Neutrophil (primary cell): ENCODE data around the gene MRPS11.

ENCODE experiments used
- H3K27ac ChIP-seq: fragments of 200-600 bp; sonication (generic); 2 replicates; pipeline ENCODE4 v1.5.1; 2016; ENCODE audit warnings: mild to moderate bottlenecking, moderate library complexity
- H3K27me3 ChIP-seq: fragments of 200-600 bp; sonication (generic); 2 replicates; pipeline ENCODE4 v1.6.0; 2016; ENCODE audit warnings: mild to moderate bottlenecking
- H3K36me3 ChIP-seq: fragments of 200-600 bp; sonication (generic); 2 replicates; pipeline ENCODE4 v1.5.1; 2017
- H3K4me1 ChIP-seq, 2 experiments: fragments of 200-600 bp in 1 of 2; sonication (generic) in 1 of 2; 1 replicate in 1 of 2; 2 replicates in 1 of 2; pipeline versions ENCODE4 v1.5.1 to v1.6.1; 2013 to 2016; ENCODE audit warnings: low read depth in 1 of 2, low read length in 1 of 2, mild to moderate bottlenecking in 1 of 2, moderate library complexity in 1 of 2; ENCODE audit not compliant: control insufficient read depth in 1 of 2, insufficient read depth in 1 of 2
- H3K4me3 ChIP-seq, 2 experiments: fragments of 200-600 bp in 1 of 2; sonication (generic) in 1 of 2; 1 replicate in 1 of 2; 2 replicates in 1 of 2; pipeline ENCODE4 v1.5.1; 2013 to 2016; ENCODE audit warnings: low read depth in 1 of 2, low read length in 1 of 2, mild to moderate bottlenecking in 1 of 2, moderate library complexity in 1 of 2
- H3K9me3 ChIP-seq: fragments of 200-600 bp; sonication (generic); 2 replicates; pipeline ENCODE4 v1.5.1; 2016
- TF ChIP-seq, protein P1 (sequence below): fragments of 200-600 bp; sonication (generic); IDR thresholded peaks from 2 replicates; pipeline ENCODE4 v1.5.1; 2016; ENCODE audit warnings: antibody characterized with exemption

Gene MRPS11

DNA sequence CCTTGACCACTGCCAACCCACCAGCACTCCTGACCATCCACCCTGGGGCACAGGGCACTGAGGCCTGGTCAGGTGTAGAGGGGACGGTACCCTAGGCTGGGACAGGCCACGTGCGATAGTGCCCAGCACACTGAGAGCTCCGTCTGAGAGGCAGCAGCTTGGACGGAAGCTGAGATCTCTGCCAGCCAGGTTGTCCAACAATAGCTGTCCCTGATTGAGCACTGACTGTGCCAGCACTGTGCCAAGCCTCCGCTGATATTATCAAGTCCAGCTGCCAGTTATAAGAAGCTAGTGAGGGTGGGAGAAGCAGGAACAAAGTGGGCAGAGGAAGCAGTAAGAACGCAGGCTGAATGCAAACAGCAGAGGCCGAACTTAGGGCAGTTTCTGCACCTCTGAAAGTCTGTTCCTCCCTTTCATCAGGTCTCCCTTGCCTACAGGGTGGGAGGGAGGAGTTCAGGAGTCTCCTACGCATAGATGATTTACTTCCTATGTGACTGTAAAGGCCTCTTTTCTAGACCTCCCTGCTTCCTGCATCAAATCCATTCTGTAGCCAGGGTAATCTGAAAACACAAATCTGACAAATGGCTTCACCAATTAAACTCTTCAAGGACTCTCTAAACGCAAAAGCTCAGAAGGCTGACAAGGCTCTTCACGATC lies 29.7 kb downstream of the MRPS11 start:
- H3K4me1 ChIP-seq = no peaks in the 10 kb centered on the region
- H3K27ac ChIP-seq = no peak overlapping the region
- H3K27me3 ChIP-seq = no peaks in the 10 kb centered on the region
- no peaks in the 10 kb centered on the region for H3K36me3 ChIP-seq
- no peak overlapping the region for H3K4me3 ChIP-seq
- TF ChIP-seq, protein P1, sequence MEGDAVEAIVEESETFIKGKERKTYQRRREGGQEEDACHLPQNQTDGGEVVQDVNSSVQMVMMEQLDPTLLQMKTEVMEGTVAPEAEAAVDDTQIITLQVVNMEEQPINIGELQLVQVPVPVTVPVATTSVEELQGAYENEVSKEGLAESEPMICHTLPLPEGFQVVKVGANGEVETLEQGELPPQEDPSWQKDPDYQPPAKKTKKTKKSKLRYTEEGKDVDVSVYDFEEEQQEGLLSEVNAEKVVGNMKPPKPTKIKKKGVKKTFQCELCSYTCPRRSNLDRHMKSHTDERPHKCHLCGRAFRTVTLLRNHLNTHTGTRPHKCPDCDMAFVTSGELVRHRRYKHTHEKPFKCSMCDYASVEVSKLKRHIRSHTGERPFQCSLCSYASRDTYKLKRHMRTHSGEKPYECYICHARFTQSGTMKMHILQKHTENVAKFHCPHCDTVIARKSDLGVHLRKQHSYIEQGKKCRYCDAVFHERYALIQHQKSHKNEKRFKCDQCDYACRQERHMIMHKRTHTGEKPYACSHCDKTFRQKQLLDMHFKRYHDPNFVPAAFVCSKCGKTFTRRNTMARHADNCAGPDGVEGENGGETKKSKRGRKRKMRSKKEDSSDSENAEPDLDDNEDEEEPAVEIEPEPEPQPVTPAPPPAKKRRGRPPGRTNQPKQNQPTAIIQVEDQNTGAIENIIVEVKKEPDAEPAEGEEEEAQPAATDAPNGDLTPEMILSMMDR = no peak
- H3K9me3 ChIP-seq = no peaks in the 10 kb centered on the region

DNA sequence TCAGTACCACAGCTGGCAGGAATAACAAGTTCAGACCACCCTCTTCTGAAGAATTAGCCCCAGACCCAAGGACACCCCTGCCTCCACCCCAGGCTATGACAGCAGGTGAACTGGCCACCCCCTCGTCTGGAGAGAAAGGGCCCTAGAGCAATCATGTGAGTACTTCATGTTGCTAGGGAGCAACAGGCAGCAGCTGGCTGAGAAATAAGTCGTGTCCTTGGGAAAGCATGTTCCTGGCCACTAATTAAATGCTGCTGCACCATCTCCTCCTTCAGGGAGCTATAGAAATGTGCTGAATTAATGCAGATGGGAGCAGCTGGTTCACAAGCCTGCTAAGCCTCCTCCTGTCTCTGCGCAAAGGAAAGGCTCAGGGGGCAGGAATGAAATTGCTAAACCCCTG lies 31.5 kb downstream of the MRPS11 start:
- H3K27ac ChIP-seq = no peak overlapping the region
- TF ChIP-seq, protein P1 = no peak
- H3K27me3 ChIP-seq = no peaks in the 10 kb centered on the region
- no peaks in the 10 kb centered on the region for H3K36me3 ChIP-seq
- H3K4me1 ChIP-seq = no peaks in the 10 kb centered on the region
- no peak overlapping the region for H3K4me3 ChIP-seq
- no peaks in the 10 kb centered on the region for H3K9me3 ChIP-seq

DNA sequence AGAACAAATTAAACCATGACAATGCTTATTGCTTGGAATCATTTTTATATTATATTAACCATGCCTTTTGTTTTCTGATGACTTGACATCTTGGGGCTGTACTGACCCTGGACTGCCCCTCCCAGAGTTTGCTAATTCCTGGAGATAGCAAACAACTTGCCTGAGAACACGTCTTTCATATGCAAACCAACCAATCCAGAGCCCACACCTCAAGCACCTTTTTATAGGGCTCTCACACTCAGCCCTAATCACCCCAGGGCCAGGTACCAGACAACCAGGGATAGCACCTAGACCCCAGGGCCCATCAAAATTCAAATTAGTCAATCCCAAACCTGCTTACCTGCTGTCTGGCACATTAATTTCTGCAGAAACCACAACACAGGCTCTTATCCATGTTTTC lies 36.9 kb downstream of the MRPS11 start:
- Histone ChIP-seq H3K4me1 (peaks cover 8 to 11% of the 10 kb centered on the region in 2 experiments), H3K27ac (no peak overlapping the region), H3K36me3 (peaks cover 5% of the 10 kb centered on the region), H3K4me3 (no peak overlapping the region), H3K27me3 (no peaks in the 10 kb centered on the region), H3K9me3 (no peaks in the 10 kb centered on the region)
- TF ChIP-seq, protein P1 = no peak

DNA sequence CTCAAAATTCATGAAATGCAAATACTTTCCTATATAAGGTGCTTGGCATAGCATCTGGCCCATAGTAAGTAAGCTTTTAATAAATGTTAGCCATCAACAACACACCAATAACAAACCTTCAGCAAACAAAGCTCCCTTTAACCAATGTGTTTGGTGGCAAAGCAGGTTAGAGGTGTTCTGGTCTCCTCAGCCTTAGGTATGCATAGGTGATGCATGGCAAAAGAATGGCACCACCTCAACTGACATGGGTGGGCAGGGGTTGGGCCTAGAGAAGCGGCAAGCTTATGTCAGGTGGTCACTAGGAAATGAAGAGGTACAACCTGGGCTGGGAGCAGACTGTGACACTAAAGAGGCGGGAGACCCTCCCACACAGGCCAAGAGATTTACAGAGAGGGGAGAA lies 38.2 kb downstream of the MRPS11 start:
- Histone ChIP-seq H3K27me3 (no peaks in the 10 kb centered on the region), H3K9me3 (no peaks in the 10 kb centered on the region), H3K4me1 (peaks cover 8 to 11% of the 10 kb centered on the region in 2 experiments), H3K4me3 (no peak overlapping the region), H3K27ac (peak overlapping the region; percentile 50), H3K36me3 (peaks cover 17% of the 10 kb centered on the region)
- TF ChIP-seq, protein P1 = no peak

DNA sequence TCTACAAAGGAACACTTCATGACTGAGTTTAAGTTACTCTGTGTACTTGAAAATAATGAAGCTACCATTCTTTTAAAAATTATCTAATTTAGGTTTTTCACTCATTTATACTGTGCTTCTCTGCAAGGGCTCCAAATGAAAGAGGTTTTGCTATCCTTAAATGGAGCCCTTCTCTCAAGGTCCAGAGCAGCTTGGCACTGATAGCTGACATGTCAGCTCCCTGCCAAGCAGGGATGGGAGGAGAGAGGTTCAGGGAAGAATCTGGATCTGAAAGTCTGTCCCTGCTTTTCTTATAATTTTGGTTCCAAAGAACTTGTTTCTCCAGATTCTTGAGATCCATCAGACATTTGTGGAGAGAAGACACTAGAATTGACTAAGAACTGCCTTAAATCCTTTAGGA lies 39.1 kb downstream of the MRPS11 start:
- Histone ChIP-seq H3K4me1 (peaks cover 8 to 11% of the 10 kb centered on the region in 2 experiments), H3K4me3 (no peak overlapping the region), H3K36me3 (peaks cover 26% of the 10 kb centered on the region), H3K9me3 (no peaks in the 10 kb centered on the region), H3K27me3 (no peaks in the 10 kb centered on the region), H3K27ac (no peak overlapping the region)
- TF ChIP-seq, protein P1 = no peak
